Chondrocyte (in vitro differentiated cells): Measurements from ENCODE around the gene EFL1. TPM values are rescaled to one million over a fixed set of nuclear protein-coding genes. Genes with fewer than 3 reads are reported as not detected.

Experiments used
- DNase-seq: peaks from one replicate; pipeline ENCODE4 v3.0.0; 2021; ENCODE audit warnings: mixed read lengths, low spot score
- H3K27ac Mint-ChIP-seq: one replicate; pipeline ENCODE4 v1.8.0; 2021; ENCODE audit warnings: mild to moderate bottlenecking, moderate library complexity, mixed read lengths; ENCODE audit not compliant: unreplicated experiment
- H3K27me3 Mint-ChIP-seq: 2 replicates; pipeline ENCODE4 v1.8.0; 2021; ENCODE audit warnings: low read depth, mixed read lengths
- H3K36me3 Mint-ChIP-seq: 2 replicates; pipeline ENCODE4 v1.8.0; 2021; ENCODE audit warnings: low read depth, mixed read lengths
- H3K4me1 Mint-ChIP-seq: 2 replicates; pipeline ENCODE4 v1.8.0; 2021; ENCODE audit warnings: low read depth, mild to moderate bottlenecking, mixed read lengths
- H3K4me3 Mint-ChIP-seq: one replicate; pipeline ENCODE4 v1.8.0; 2021; ENCODE audit warnings: mild to moderate bottlenecking, moderate library complexity, mixed read lengths; ENCODE audit not compliant: unreplicated experiment
- H3K9me3 Mint-ChIP-seq: 2 replicates; pipeline ENCODE4 v1.8.0; 2021; ENCODE audit warnings: low read depth, mixed read lengths
- total RNA-seq: library from RNA; stranded (reverse); gene quantifications from 3 replicates; pipeline ENCODE4 v1.2.1, GENCODE V29; 2021
- TF ChIP-seq, protein P1 (sequence below): fragments of 200-600 bp; sonication (generic); IDR thresholded peaks from 2 replicates; pipeline ENCODE4 v1.5.0; 2021; ENCODE audit warnings: antibody characterized with exemption, mild to moderate bottlenecking, moderate library complexity

Gene EFL1
- total RNA-seq, 1 donor from 2014 or later: 16.6 TPM

DNA sequence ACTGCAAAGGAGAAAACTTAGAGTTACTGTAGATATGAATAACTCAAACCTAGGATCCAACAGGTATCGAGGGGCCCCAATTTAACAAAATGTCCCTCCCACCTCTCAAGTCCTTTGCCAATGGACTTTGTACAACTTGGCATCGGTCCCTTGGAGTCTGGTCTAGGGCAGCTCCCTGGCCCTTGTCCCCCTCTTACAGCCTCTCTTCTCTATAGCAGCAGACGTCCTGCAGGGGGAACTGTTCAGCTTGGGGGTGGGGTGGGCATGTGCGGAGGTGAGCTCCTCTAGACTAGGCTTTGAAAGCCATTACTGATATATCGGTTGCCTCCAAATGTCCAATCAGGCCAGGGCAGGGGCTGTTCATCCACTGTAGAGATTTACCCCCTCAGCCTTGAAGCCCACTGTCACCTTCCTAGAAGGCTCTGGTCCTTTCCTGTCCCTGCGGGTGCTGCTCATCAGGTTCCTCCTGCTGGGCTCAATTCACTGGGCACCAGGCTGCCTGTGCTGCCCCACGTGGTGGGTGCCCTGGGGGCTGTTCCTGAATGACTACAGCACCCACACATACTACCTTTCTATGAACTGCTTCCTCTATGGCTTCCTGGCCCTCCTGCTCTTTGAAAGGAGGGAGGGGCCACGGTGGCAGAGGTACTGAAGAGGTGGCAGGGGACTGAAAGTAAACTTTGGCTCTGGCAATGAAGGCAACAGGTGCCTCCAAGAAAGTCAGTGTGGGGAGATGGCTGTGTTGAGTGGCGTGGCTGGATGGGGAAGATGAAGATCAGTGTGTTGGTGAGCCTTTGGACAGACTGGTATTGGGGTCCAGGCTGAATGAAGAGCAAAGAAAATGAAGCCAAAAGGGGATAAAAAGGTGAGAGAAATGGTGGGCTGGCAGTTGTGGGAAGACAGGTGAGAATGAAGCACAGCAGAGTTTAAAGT is 137.9 kb downstream of the EFL1 start:
- H3K4me1 Mint-ChIP-seq: peaks cover 74% of the 10 kb centered on the region
- peaks cover 5% of the 10 kb centered on the region for H3K36me3 Mint-ChIP-seq
- TF ChIP-seq, protein P1, sequence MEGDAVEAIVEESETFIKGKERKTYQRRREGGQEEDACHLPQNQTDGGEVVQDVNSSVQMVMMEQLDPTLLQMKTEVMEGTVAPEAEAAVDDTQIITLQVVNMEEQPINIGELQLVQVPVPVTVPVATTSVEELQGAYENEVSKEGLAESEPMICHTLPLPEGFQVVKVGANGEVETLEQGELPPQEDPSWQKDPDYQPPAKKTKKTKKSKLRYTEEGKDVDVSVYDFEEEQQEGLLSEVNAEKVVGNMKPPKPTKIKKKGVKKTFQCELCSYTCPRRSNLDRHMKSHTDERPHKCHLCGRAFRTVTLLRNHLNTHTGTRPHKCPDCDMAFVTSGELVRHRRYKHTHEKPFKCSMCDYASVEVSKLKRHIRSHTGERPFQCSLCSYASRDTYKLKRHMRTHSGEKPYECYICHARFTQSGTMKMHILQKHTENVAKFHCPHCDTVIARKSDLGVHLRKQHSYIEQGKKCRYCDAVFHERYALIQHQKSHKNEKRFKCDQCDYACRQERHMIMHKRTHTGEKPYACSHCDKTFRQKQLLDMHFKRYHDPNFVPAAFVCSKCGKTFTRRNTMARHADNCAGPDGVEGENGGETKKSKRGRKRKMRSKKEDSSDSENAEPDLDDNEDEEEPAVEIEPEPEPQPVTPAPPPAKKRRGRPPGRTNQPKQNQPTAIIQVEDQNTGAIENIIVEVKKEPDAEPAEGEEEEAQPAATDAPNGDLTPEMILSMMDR: no peak
- no peaks in the 10 kb centered on the region for H3K9me3 Mint-ChIP-seq
- no peak overlapping the region for H3K4me3 Mint-ChIP-seq
- H3K27ac Mint-ChIP-seq: peak overlapping the region; percentile 57
- DNase-seq: no peak
- H3K27me3 Mint-ChIP-seq: no peaks in the 10 kb centered on the region

DNA sequence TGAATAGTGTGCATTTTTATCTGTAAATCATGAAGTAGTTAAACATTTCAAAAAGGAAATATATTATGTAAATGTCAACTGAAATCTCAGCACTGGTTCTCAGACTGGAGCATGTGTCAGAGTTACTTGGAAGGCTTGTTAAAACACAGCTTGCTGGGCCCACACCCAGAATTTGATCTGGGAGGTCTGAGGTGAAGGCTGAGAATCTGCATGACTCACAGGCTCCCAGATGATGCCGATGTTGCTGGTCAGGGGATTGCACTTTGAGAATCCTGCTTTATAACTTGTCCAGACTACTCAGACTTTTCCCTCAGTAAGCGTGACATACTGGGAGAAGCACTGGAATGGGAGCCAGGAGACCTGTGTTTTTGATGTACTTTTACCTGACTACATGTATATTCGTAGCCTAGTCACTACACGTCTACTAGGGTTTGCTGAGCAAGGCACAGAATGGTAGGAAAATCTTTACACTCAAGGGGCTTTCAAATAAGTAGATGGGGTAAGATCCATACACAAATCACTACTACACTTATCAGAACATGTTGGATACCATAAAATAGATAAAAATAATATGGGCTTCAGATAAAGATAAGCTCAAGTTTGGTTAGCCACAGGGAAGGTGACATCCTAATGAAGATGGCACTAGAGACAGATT is 139.7 kb downstream of the EFL1 start:
- H3K4me1 Mint-ChIP-seq: peaks cover 58% of the 10 kb centered on the region
- peak overlapping the region; percentile 45 for H3K4me3 Mint-ChIP-seq
- DNase-seq: no peak
- no peaks in the 10 kb centered on the region for H3K27me3 Mint-ChIP-seq
- TF ChIP-seq, protein P1: no peak
- no peaks in the 10 kb centered on the region for H3K9me3 Mint-ChIP-seq
- peaks cover 6% of the 10 kb centered on the region for H3K36me3 Mint-ChIP-seq
- peak overlapping the region; percentile 94 for H3K27ac Mint-ChIP-seq

DNA sequence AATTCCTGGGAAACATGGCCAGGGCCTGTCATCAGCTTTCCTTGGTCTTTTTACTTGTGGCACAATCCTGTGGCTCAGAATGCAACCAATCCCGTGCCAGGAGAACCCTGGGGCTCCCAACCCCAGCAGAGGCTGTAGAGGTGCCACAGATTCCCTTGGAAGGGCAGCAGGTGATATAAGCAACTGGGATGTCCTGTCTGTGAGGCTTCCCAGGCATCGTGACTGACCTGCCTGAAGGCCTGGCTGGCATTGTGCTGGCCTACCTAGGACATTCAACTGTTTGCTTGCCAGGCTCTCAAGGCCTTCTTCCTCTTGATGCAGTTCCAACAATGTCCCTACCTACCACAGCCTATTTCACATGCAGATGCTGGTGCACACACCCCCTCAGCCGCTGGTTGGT is 144.5 kb downstream of the EFL1 start:
- Mint-ChIP-seq H3K4me1 (peaks cover 33% of the 10 kb centered on the region), H3K36me3 (peaks cover 9% of the 10 kb centered on the region), H3K27ac (no peak overlapping the region), H3K27me3 (no peaks in the 10 kb centered on the region), H3K4me3 (no peak overlapping the region), H3K9me3 (no peaks in the 10 kb centered on the region)
- no peak for DNase-seq
- TF ChIP-seq, protein P1: no peak

DNA sequence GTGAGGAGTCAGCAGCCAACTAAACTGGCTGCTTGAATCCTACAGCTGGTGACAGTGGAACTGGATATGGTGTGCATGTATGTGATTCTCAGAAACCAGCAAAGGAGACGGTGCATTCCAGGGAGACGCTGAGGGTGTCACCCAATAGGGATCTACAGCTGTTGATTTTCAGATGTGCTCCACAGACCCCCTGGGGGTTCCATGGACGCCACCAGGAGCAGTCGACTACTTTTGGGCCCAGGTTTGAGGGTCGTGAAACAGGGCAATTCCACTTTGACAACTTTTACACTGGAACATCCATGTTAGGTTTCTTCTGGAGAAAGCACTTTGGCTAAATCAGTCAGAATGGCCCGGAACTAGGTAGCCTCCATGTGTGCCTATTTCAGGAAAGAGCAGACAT is 145.2 kb downstream of the EFL1 start:
- no peaks in the 10 kb centered on the region for H3K27me3 Mint-ChIP-seq
- H3K4me3 Mint-ChIP-seq: no peak overlapping the region
- H3K9me3 Mint-ChIP-seq: no peaks in the 10 kb centered on the region
- DNase-seq: no peak
- H3K4me1 Mint-ChIP-seq: peaks cover 33% of the 10 kb centered on the region
- TF ChIP-seq, protein P1: no peak
- H3K36me3 Mint-ChIP-seq: peaks cover 9% of the 10 kb centered on the region
- H3K27ac Mint-ChIP-seq: no peak overlapping the region

DNA sequence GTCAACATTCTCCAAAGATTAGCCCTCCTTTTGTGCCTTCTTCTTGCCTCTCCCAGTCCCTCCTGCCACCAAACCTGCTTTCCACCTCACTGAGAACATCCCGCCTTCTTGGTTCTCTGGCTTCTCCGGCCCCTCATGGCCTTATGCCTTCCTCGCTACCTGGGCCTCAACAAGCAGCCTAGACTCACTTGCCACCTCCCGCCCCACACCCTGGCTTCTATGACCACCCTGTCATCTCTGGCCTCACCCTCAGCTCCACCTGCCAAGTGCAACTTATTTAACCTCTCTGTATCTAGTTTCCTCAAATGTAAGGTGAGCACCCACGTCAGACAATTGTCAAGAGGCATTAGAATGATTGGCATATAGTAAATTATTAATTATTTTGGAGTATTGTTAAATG is 147.9 kb downstream of the EFL1 start:
- Mint-ChIP-seq H3K27ac (no peak overlapping the region), H3K4me1 (peaks cover 24% of the 10 kb centered on the region), H3K27me3 (no peaks in the 10 kb centered on the region), H3K36me3 (peaks cover 16% of the 10 kb centered on the region), H3K4me3 (no peak overlapping the region), H3K9me3 (no peaks in the 10 kb centered on the region)
- DNase-seq: no peak
- TF ChIP-seq, protein P1: no peak
